ENCODE results near the gene CDK16. TPM values are rescaled to one million over a fixed set of nuclear protein-coding genes. Genes with fewer than 3 reads are reported as not detected.

The CDK16 gene
- total RNA-seq = 10 to 100 TPM; 85.3 to 88.3 TPM

- peak; percentile 67 for DNase-seq
- Mint-ChIP-seq H3K27me3 (ENCODE audit: low read depth) (no peaks in the 10 kb centered on the region), H3K4me3 (peak within 1 kb of the TSS; percentile 88), H3K9me3 (no peaks in the 10 kb centered on the region), H3K4me1 (ENCODE audit: low read depth) (peaks cover 37% of the 10 kb centered on the region), H3K36me3 (ENCODE audit: low read depth) (peaks cover 29% of the 10 kb centered on the region), H3K27ac (peak within 1 kb of the TSS; percentile 98)
- CTCF ChIA-PET = interaction anchor here (0.7 kb wide), 2 partner anchors 13 to 19 kb away, joined by 3 to 4 read pairs; no protein-coding TSS in a partner anchor
- intact Hi-C loops (cut with micrococcal nuclease) = loop anchor here (1.0 to 5.0 kb wide), 3 partner anchors 15 to 343 kb away; partner anchors contain the start of genes ARAF and USP11
These were observed at the start of gene CDK16 for GRCh38 chrX:47218280-47218919. Gene CDK16 (plus strand): TSS chrX:47218681. CDS start chrX:47223558, 4,877 bp downstream.

- no peak overlapping the region for H3K4me3 Mint-ChIP-seq
- no peak overlapping the region for H3K27ac Mint-ChIP-seq
- peaks cover 9% of the 10 kb centered on the region for H3K36me3 Mint-ChIP-seq (ENCODE audit: low read depth)
- intact Hi-C loops (cut with micrococcal nuclease) = no loop called here
- H3K9me3 Mint-ChIP-seq = no peaks in the 10 kb centered on the region
- H3K4me1 Mint-ChIP-seq (ENCODE audit: low read depth) = peaks cover 3% of the 10 kb centered on the region
- no peak for DNase-seq
- no peaks in the 10 kb centered on the region for H3K27me3 Mint-ChIP-seq (ENCODE audit: low read depth)
- CTCF ChIA-PET = no interaction called here
These were observed 49.2 kb upstream of the CDK16 start for GRCh38 chrX:47169273-47169672.

GRCh38 chrX:47169726-47170515, 48.6 kb upstream of the CDK16 start:
- Mint-ChIP-seq H3K4me1 (ENCODE audit: low read depth) (peaks cover 1% of the 10 kb centered on the region), H3K36me3 (ENCODE audit: low read depth) (peaks cover 10% of the 10 kb centered on the region), H3K9me3 (no peaks in the 10 kb centered on the region), H3K27me3 (ENCODE audit: low read depth) (no peaks in the 10 kb centered on the region), H3K27ac (no peak overlapping the region), H3K4me3 (no peak overlapping the region)
- intact Hi-C loops (cut with micrococcal nuclease) = no loop called here
- no peak for DNase-seq
- CTCF ChIA-PET = no interaction called here

GRCh38 chrX:47170861-47171692, 47.4 kb upstream of the CDK16 start:
- H3K27me3 Mint-ChIP-seq (ENCODE audit: low read depth) = no peaks in the 10 kb centered on the region
- DNase-seq = no peak
- no peak overlapping the region for H3K4me3 Mint-ChIP-seq
- H3K9me3 Mint-ChIP-seq = no peaks in the 10 kb centered on the region
- intact Hi-C loops (cut with micrococcal nuclease) = no loop called here
- H3K36me3 Mint-ChIP-seq (ENCODE audit: low read depth) = peaks cover 9% of the 10 kb centered on the region
- CTCF ChIA-PET = no interaction called here
- no peak overlapping the region for H3K27ac Mint-ChIP-seq
- H3K4me1 Mint-ChIP-seq (ENCODE audit: low read depth) = no peaks in the 10 kb centered on the region

- Mint-ChIP-seq H3K27me3 (ENCODE audit: low read depth) (no peaks in the 10 kb centered on the region), H3K4me1 (ENCODE audit: low read depth) (no peaks in the 10 kb centered on the region), H3K27ac (no peak overlapping the region), H3K4me3 (no peak overlapping the region), H3K36me3 (ENCODE audit: low read depth) (peaks cover 15% of the 10 kb centered on the region), H3K9me3 (no peaks in the 10 kb centered on the region)
- DNase-seq = no peak
- intact Hi-C loops (cut with micrococcal nuclease) = no loop called here
- CTCF ChIA-PET = no interaction called here
These were observed 46.5 kb upstream of the CDK16 start for GRCh38 chrX:47171996-47172395.

- Mint-ChIP-seq H3K36me3 (ENCODE audit: low read depth) (peaks cover 15% of the 10 kb centered on the region), H3K27ac (no peak overlapping the region)
- intact Hi-C loops (cut with micrococcal nuclease) = no loop called here
These were observed 45.9 kb upstream of the CDK16 start for GRCh38 chrX:47172549-47172948.

GRCh38 chrX:47172971-47173792, 45.3 kb upstream of the CDK16 start:
- Mint-ChIP-seq H3K4me3 (no peak overlapping the region), H3K27ac (no peak overlapping the region), H3K4me1 (ENCODE audit: low read depth) (no peaks in the 10 kb centered on the region), H3K27me3 (ENCODE audit: low read depth) (no peaks in the 10 kb centered on the region), H3K9me3 (no peaks in the 10 kb centered on the region), H3K36me3 (ENCODE audit: low read depth) (peaks cover 20% of the 10 kb centered on the region)
- intact Hi-C loops (cut with micrococcal nuclease) = no loop called here
- CTCF ChIA-PET = no interaction called here
- DNase-seq = no peak

More at GRCh38 chrX:47172549-47172948, 45.9 kb upstream of the CDK16 start:
- CTCF ChIA-PET = no interaction called here
- Mint-ChIP-seq H3K27me3 (ENCODE audit: low read depth) (no peaks in the 10 kb centered on the region), H3K4me3 (no peak overlapping the region), H3K4me1 (ENCODE audit: low read depth) (no peaks in the 10 kb centered on the region), H3K9me3 (no peaks in the 10 kb centered on the region)
- DNase-seq = no peak

- CTCF ChIA-PET = no interaction called here
- no peaks in the 10 kb centered on the region for H3K9me3 Mint-ChIP-seq
- H3K4me1 Mint-ChIP-seq (ENCODE audit: low read depth) = no peaks in the 10 kb centered on the region
- no peak for DNase-seq
- H3K27me3 Mint-ChIP-seq (ENCODE audit: low read depth) = no peaks in the 10 kb centered on the region
- intact Hi-C loops (cut with micrococcal nuclease) = no loop called here
- peaks cover 25% of the 10 kb centered on the region for H3K36me3 Mint-ChIP-seq (ENCODE audit: low read depth)
- H3K27ac Mint-ChIP-seq = no peak overlapping the region
- no peak overlapping the region for H3K4me3 Mint-ChIP-seq
These were observed 44.1 kb upstream of the CDK16 start for GRCh38 chrX:47174376-47174775.

GRCh38 chrX:47174846-47175587, 43.5 kb upstream of the CDK16 start:
- CTCF ChIA-PET = no interaction called here

GRCh38 chrX:47175588-47175980, 42.9 kb upstream of the CDK16 start:
- CTCF ChIA-PET = no interaction called here
- peaks cover 24% of the 10 kb centered on the region for H3K36me3 Mint-ChIP-seq (ENCODE audit: low read depth)
- no peaks in the 10 kb centered on the region for H3K4me1 Mint-ChIP-seq (ENCODE audit: low read depth)

More at GRCh38 chrX:47174846-47175587, 43.5 kb upstream of the CDK16 start:
- DNase-seq = no peak
- H3K36me3 Mint-ChIP-seq (ENCODE audit: low read depth) = peaks cover 24% of the 10 kb centered on the region
- H3K4me3 Mint-ChIP-seq = no peak overlapping the region
- no peaks in the 10 kb centered on the region for H3K4me1 Mint-ChIP-seq (ENCODE audit: low read depth)
- H3K9me3 Mint-ChIP-seq = no peaks in the 10 kb centered on the region
- intact Hi-C loops (cut with micrococcal nuclease) = no loop called here
- no peaks in the 10 kb centered on the region for H3K27me3 Mint-ChIP-seq (ENCODE audit: low read depth)
- H3K27ac Mint-ChIP-seq = no peak overlapping the region

GRCh38 chrX:47176101-47176740, 42.3 kb upstream of the CDK16 start:
- H3K27me3 Mint-ChIP-seq (ENCODE audit: low read depth) = no peaks in the 10 kb centered on the region
- H3K4me3 Mint-ChIP-seq = no peak overlapping the region
- no peaks in the 10 kb centered on the region for H3K4me1 Mint-ChIP-seq (ENCODE audit: low read depth)
- CTCF ChIA-PET = no interaction called here
- no peak for DNase-seq
- H3K27ac Mint-ChIP-seq = no peak overlapping the region
- intact Hi-C loops (cut with micrococcal nuclease) = no loop called here
- no peaks in the 10 kb centered on the region for H3K9me3 Mint-ChIP-seq
- H3K36me3 Mint-ChIP-seq (ENCODE audit: low read depth) = peaks cover 24% of the 10 kb centered on the region

More at GRCh38 chrX:47175588-47175980, 42.9 kb upstream of the CDK16 start:
- Mint-ChIP-seq H3K27me3 (ENCODE audit: low read depth) (no peaks in the 10 kb centered on the region), H3K27ac (no peak overlapping the region), H3K9me3 (no peaks in the 10 kb centered on the region), H3K4me3 (no peak overlapping the region)
- intact Hi-C loops (cut with micrococcal nuclease) = no loop called here
- DNase-seq = no peak
